ENCODE data around the gene CPNE9. TPM values are rescaled to one million over a fixed set of nuclear protein-coding genes. Genes with fewer than 3 reads are reported as not detected.

Gene CPNE9
- total RNA-seq, 1 donor from 2014 or later: 0.69 TPM

DNA sequence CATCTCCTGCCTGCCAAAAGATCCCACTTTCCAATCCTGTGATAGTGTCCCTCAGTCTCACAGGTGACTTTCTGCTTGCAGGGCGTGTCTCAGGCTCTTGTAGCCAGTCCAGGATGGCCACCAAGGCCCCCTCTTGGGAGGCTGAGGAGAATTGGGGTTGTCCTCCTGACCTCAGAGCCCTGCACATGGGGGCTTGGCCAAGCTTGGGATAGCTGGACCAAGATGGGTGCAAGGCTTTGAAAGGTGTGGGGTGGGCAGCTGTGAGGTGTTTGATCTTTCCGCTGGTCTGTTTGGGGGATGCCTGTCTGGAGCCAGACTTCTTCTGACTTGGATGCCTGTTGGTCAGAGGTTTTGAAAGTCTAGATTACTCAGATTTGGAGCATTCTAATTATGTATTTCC, 12.0 kb upstream of the CPNE9 start:
- H3K4me3 Mint-ChIP-seq (ENCODE audit: low read depth): no peak overlapping the region
- no peaks in the 10 kb centered on the region for H3K27me3 Mint-ChIP-seq
- H3K4me1 Mint-ChIP-seq (ENCODE audit: low read depth): no peaks in the 10 kb centered on the region
- H3K9me3 Mint-ChIP-seq (ENCODE audit: low read depth): no peaks in the 10 kb centered on the region
- no peak for DNase-seq (ENCODE audit: low spot score, unreplicated experiment)
- TF ChIP-seq, protein P1, sequence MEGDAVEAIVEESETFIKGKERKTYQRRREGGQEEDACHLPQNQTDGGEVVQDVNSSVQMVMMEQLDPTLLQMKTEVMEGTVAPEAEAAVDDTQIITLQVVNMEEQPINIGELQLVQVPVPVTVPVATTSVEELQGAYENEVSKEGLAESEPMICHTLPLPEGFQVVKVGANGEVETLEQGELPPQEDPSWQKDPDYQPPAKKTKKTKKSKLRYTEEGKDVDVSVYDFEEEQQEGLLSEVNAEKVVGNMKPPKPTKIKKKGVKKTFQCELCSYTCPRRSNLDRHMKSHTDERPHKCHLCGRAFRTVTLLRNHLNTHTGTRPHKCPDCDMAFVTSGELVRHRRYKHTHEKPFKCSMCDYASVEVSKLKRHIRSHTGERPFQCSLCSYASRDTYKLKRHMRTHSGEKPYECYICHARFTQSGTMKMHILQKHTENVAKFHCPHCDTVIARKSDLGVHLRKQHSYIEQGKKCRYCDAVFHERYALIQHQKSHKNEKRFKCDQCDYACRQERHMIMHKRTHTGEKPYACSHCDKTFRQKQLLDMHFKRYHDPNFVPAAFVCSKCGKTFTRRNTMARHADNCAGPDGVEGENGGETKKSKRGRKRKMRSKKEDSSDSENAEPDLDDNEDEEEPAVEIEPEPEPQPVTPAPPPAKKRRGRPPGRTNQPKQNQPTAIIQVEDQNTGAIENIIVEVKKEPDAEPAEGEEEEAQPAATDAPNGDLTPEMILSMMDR (IDR thresholded peaks at IDR 0.05; ENCODE audit: unreplicated experiment): no peak
- peaks cover 2% of the 10 kb centered on the region for H3K36me3 Mint-ChIP-seq (ENCODE audit: insufficient read depth)
- no peak overlapping the region for H3K27ac Mint-ChIP-seq

DNA sequence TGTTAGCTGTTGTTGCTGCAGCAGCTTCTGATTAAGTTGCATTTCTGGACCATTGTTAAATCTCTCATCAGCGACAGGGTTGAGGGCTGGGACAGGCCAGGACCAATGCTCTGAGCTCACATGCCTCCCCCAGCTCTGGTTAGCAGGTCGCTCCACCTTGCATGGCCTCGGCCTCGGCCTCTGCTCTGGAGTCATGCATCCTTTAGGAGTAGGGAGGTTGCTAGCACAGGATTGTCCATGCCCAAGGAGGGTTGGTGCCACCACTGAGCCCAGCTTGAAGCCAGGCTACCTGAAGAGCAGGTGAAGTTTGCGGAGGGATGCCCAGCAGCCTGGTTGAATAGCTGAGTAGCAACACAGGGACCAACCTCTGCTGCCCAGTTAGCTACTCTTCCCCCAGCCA, 11.2 kb upstream of the CPNE9 start:
- Mint-ChIP-seq H3K36me3 (ENCODE audit: insufficient read depth) (peaks cover 2% of the 10 kb centered on the region), H3K4me1 (ENCODE audit: low read depth) (no peaks in the 10 kb centered on the region), H3K4me3 (ENCODE audit: low read depth) (no peak overlapping the region), H3K27me3 (no peaks in the 10 kb centered on the region), H3K27ac (no peak overlapping the region), H3K9me3 (ENCODE audit: low read depth) (no peaks in the 10 kb centered on the region)
- TF ChIP-seq, protein P1 (IDR thresholded peaks at IDR 0.05; ENCODE audit: unreplicated experiment): no peak
- DNase-seq (ENCODE audit: low spot score, unreplicated experiment): no peak

DNA sequence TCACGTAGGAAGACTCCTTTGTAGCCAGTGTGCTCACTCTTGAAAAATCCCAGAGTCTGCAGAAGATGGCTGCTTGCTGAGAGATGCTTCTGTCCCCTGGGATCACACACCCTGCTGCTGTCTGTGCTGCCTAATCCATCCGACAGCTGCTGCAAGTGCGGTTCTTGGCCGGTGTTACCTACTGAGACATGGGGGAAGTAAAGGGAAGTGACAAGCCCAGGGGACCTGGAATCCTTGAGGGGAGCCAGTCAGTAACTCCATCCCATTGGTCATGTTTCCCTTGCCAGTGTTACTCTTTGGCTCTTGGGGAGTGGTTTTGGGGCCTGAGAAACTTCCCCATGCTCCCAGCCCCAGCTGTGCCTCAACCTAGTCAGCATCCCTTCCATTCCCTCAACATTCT, 8.3 kb upstream of the CPNE9 start:
- Mint-ChIP-seq H3K27ac (no peak overlapping the region), H3K27me3 (no peaks in the 10 kb centered on the region), H3K9me3 (ENCODE audit: low read depth) (no peaks in the 10 kb centered on the region), H3K4me1 (ENCODE audit: low read depth) (no peaks in the 10 kb centered on the region), H3K4me3 (ENCODE audit: low read depth) (no peak overlapping the region), H3K36me3 (ENCODE audit: insufficient read depth) (peaks cover 6% of the 10 kb centered on the region)
- TF ChIP-seq, protein P1 (IDR thresholded peaks at IDR 0.05; ENCODE audit: unreplicated experiment): no peak
- DNase-seq (ENCODE audit: low spot score, unreplicated experiment): no peak

DNA sequence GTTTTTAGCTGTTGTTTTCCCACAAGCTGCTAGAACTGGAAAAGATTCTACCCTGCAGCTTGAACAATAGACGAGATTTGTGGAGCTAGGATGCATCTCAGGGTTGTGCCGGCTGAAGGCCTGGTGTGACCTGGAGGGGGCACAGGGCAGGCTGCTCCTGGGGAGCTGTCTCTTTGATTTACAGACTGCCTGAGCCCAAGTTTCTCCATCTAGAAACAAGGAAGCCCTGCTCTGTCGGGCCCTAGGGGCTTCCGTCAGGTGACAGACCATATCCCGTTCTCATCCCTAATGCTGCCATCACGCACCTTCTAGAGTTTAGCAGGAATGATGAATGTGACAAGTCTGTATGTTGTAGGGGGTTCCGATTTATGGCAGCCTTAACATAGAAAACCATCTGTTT, 7.9 kb upstream of the CPNE9 start:
- no peak overlapping the region for H3K4me3 Mint-ChIP-seq (ENCODE audit: low read depth)
- H3K36me3 Mint-ChIP-seq (ENCODE audit: insufficient read depth): peaks cover 6% of the 10 kb centered on the region
- H3K9me3 Mint-ChIP-seq (ENCODE audit: low read depth): no peaks in the 10 kb centered on the region
- no peak overlapping the region for H3K27ac Mint-ChIP-seq
- no peaks in the 10 kb centered on the region for H3K27me3 Mint-ChIP-seq
- no peak for DNase-seq (ENCODE audit: low spot score, unreplicated experiment)
- TF ChIP-seq, protein P1 (IDR thresholded peaks at IDR 0.05; ENCODE audit: unreplicated experiment): no peak
- H3K4me1 Mint-ChIP-seq (ENCODE audit: low read depth): no peaks in the 10 kb centered on the region

DNA sequence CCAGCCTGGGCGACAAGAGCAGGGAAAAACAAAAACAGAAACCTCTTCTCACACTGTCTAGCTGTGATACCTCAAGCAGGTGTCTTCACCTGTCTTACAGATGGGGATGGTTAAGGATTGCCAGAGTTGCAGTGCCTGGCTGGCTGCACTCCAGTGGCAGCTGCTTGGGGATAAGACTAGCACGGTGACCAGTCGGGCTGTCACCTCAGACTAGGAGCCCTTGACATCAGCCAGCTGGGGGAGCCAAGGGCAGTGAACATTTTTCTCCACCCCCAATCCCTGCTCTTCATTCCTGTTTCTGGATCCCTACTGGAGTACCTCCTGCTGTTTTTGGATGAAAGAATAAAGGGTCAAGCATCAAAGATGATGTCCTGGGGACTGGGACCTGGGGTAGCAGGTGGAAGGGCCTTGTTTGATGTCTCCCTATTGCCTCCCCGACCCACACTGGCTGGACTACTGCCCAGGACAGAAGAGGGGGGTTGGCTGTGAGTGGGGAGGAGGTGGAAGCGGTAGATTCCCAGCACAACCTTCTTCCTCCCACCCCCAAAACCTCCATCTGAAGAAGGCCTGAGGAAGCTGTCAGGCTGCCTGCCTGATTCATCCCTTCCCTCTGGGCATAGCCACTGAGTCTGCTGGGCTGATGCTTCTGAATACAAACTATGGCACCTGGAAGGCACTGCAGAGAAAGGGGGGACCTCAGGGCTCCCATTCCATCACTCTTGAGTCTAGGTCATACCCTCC, 7.0 kb upstream of the CPNE9 start:
- Mint-ChIP-seq H3K4me3 (ENCODE audit: low read depth) (no peak overlapping the region), H3K27ac (no peak overlapping the region), H3K36me3 (ENCODE audit: insufficient read depth) (peaks cover 6% of the 10 kb centered on the region), H3K4me1 (ENCODE audit: low read depth) (no peaks in the 10 kb centered on the region), H3K27me3 (no peaks in the 10 kb centered on the region), H3K9me3 (ENCODE audit: low read depth) (no peaks in the 10 kb centered on the region)
- TF ChIP-seq, protein P1 (IDR thresholded peaks at IDR 0.05; ENCODE audit: unreplicated experiment): no peak
- DNase-seq (ENCODE audit: low spot score, unreplicated experiment): no peak

Data from progenitor cell of endocrine pancreas (in vitro differentiated cells).